Stimulated activated CD4-positive, alpha-beta T cell treated with anti-CD3 and anti-CD28 coated beads, Interleukin-1b, Interleukin-23, amount 100 ng/mL, for 4 hours (primary cell): ENCODE data around the gene CEP72.
"Not testable (repeated sequence)": the region's sequence is repeated elsewhere in the genome, so short reads cannot be mapped to it uniquely, and the experiment has no call there.

ENCODE experiments used
- DNase-seq, 2 donors: peaks; one replicate each; pipeline ENCODE4 v3.0.0-alpha.2; 2020; ENCODE audit warnings: low read depth in 2 of 2

CEP72 gene

DNA sequence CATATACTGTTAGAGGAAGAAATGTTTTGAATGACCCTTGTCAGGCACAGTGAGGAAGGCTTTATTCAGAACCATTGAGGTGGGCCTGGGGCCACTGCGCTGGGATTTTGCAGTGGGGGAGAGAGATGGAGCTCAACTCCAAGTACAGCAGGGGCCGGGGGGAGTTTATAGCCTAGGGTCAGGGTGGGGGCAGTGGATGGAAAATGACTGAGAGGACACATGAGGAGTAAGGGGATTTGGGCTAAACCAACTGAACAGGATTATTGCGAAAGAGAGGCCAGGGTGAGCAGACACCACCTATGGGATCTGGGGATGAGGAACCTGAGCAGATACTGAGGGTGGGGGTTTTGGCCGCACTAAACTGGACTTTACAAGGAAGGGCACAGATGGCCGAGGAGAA lies 6.3 kb downstream of the CEP72 start:
- DNase-seq: no peak

DNA sequence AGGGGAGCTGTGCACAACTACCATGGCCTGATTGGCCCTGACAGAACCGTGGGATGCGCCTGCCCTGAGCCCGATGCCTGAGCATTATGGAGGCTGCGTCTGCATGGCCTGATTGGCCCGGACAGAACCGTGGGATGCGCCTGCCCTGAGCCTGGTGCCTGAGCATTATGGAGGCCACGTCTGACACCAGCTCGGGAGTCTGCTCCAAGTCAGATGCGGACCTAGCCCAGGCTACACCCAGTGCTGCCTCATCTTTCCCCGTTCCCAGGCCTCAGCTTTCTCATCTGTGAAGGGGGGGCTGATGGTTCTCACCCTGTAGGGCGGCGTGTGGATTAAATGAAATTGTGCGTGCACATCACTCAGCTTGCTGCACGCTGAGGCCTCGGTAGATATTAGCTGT lies 7.3 kb downstream of the CEP72 start:
- DNase-seq: no peak

GRCh38 chr5:620152-620551 lies 8.0 kb downstream of the CEP72 start:
- no peak for DNase-seq

DNA sequence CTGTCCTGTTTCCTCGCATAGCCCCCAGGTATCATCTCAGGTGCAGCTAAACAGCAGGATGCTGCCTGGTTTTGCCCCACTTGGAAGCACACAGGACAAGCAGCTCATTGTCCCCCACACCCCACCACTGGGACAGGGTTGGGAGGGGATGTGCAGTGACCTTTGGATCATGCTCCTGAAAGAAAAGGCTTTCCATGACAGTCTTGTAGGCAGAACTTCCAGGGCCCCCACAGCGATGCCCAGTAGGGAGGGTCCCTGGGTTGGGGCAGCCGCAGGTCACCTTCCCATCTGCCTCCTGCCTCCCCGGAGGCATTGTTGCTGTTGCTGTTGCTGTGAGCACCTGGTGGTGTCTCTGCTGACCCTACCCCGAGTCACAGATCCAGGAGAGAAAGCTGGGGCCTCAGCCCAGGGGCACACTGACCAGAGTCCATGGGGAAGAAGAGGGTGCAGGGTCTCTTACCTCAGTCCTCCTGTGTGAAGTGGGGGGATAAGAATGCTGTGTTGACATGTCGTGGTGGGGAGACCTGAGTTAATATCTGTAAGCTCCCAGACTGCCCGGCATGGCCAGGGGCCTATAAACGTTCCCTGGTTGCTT lies 8.5 kb downstream of the CEP72 start:
- no peak for DNase-seq

DNA sequence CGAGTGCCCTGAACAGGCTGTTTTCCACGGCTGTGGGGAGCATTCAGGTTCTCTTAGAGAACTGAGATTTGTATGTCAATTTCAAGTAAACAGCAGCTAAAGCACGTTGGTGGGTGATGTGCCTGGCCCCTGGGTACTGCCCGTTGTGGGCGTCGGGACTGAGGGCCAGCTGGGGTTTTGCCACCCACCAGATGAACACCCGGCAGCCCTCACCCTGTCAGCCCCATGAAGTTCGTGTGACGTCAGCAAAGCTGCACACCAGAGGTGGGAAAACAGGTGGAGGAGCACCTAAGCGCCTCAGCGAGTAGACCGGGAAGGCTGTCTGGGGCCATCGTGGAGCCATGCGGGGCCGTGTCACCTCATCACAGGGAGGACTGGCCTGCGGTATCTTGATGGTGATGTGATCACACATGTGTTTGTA lies 9.2 kb downstream of the CEP72 start:
- no peak for DNase-seq

DNA sequence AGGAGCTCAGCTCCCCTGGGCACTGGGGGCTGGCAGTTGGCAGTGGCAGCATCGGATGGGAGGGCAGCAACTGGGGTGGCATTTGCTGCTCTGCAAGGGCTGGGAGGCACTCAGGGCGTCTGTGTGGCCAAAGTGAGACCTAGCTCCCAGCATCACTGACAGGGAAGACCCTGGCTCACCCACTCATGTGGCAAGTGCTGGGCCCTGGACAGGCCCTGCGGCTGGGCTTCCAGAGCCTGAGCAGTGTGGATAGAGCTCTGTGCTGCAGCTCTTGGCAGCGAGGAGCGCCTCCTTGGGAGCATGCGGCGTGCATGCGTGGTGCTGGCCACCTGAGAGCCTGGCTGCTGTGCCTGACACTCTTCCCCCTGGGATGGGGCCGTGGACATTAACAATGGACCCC lies 10.2 kb downstream of the CEP72 start:
- DNase-seq: no peak

DNA sequence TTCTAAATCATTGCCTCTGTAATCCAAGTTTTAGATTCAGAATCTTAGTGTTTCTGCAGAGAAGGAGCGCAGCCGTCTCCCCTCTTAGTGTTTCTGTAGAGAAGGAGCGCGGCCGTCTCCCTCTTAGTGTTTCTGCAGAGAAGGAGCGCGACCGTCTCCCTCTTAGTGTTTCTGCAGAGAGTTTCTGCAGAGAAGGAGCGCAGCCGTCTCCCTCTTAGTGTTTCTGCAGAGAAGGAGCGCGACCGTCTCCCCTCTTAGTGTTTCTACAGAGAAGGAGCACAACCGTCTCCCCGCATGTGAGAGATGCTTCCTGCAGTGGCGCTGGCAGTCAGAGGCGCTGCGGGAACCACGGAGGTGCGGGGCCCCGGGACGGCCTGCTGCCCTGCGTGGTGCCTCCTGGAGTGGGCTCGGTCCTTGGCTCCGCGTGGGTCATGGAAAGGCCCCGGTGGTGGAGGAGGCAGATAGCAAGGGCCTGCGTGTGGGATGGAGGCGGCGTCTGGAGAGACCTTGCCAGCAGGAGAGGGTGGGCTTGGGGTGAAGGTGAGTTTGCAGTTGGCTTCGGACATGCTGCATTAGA lies 10.9 kb downstream of the CEP72 start:
- DNase-seq: no peak

DNA sequence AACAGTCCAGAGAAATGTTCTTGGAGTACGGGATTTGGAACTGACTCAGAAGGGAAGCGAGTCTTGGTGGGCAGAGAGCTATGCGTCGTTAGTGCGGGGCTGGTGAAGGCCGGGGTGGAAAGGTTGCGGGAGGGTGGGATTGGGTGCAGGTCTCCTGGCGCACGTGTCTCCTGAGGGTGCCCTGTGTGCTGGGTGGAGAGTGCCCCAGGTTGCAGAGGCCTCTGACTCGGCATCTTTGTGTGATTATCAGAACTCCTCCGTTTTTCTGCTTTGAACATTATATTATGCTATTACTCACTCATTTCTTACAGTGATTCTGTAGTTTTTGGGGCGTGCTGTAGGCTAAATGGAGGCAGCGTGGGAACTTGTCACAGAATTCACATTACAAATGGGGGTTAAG lies 11.4 kb downstream of the CEP72 start:
- DNase-seq: no peak

DNA sequence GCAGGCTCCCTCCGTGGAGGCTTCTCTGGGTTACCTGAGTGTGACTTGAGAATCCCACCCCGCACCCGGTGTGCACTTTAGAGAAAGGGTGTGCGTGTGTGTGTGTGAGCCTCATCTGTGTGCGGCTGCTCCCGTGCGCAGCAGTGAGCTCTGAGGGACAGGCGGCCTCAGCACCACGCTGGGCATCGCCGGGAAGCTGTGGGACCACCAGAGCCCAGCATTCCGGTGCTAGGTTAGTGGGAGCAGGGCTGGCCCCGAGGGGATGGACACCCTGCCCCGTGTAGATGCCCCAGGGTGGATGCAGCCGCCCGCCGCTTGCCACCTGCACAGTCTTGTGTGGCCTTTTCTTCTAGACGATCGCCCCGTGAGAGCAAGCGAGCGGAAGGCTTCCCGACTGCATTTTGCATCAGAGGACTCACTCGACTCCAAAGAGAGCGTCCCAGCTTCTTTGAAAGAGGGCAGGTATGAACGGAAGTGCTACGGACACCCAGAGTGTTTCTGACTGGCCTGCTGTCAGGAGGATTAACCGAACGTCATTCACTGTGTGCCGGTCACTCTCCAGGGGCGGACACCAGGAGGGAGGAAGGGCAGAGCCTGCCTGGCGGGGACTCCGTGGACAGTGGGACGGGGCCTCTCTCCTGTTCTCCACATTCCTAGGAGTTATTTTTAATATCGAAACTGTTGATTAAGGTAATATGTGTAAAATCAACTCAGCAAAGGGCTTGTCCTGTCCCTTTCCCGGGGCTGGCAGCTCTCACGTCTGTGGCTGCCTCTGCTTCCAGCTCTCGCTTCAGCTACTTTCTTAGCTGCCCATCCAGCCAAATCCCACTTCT lies 12.2 kb downstream of the CEP72 start:
- DNase-seq: no peak

- no peak for DNase-seq
Measured at GRCh38 chr5:624951-625230, 12.8 kb downstream of the CEP72 start.

DNA sequence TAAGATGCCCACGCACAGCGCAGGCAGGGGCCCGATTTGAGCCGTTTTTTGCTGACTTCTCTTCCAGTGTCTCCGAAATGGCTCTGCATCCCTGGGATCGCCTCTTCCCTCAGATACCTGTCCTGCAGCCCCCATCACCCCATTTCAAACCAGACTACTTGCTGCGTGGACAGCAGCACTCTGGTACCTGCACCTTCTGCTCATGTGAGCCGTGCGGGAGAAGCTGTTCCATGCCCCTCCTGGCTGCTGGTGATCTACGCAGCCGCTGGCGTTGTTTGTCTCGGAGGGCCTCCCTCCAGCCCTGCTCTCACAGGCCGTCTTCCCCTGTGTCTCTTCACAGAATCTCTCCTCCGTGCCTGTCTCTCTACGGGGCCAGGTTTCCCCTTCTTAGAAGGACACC lies 13.4 kb downstream of the CEP72 start:
- DNase-seq: no peak

- DNase-seq: no peak
Measured at GRCh38 chr5:626850-627249, 14.7 kb downstream of the CEP72 start.

- DNase-seq: no peak
Measured at GRCh38 chr5:627840-628239, 15.7 kb downstream of the CEP72 start.

DNA sequence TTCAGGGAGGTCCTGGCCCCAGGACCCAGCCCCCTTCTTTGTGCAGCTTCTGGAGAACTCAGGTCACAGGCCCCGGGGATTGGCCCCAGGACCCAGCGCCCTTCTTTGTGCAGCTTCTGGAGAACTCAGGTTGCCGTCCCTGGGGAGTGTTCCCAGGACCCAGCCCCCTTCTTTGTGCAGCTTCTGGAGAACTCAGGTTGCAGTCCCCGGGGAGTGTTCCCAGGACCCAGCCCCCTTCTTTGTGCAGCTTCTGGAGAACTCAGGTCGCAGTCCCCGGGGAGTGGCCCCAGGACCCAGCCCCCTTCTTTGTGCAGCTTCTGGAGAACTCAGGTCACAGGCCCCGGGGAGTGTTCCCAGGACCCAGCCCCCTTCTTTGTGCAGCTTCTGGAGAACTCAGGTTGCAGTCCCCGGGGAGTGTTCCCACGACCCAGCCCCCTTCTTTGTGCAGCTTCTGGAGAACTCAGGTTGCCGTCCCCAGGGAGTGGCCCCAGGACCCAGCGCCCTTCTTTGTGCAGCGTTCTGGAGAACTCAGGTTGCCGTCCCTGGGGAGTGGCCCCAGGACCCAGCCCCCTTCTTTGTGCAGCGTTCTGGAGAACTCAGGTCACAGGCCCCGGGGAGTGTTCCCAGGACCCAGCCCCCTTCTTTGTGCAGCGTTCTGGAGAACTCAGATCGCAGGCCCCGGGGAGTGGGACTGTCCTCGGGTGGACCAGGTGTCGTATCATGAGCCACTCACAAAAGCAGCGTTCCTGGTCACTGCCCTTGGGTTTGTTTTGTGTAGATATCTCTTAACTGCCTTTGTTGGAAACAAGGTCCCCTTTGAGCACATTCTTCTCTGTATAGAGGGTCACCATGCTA lies 16.4 kb downstream of the CEP72 start:
- not testable (repeated sequence) for DNase-seq

DNA sequence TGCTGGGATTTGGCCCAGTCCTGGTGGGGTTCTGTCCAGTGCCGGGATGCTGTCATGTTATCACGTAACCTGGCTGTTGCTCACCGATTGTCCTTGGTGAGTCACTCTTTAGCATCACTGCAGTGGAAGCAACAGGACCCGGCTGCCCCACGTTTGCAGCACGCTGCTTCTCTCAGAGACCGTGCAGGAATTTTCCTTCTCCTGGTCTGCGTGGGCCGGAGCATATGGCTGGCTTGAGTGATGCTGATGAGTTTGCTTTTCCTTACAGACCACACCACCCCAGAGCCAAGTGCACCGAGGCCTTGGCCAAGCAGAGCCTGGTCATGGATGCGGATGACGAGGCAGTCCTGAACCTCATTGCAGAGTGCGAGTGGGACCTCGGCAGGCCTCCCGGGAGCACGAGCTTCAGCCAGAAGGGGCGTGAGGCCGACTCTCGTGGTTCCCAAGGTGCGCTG lies 21.4 kb downstream of the CEP72 start:
- DNase-seq: no peak

DNA sequence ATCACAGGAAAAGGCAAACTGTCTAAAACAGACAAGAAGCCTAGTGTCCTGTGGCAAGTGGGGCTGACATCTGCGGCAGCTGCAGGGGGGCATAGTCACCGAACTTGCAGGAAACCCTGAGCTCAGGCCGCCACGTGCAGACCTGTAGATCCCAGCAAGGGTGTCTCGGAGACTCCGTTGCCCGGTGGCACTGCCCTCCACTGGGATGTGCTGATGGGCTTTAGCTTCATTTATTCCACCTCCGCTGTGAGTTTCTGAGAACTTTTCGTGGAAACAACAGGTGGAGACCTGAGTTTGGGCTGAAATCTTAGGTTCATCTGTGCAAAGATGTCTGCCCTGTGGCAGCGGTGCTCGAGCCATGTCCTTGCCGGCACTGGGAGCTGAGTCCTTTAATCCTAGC lies 22.1 kb downstream of the CEP72 start:
- DNase-seq: no peak

- DNase-seq: no peak
Measured at GRCh38 chr5:635306-636055, 23.3 kb downstream of the CEP72 start.

- DNase-seq: no peak
Measured at GRCh38 chr5:636951-637350, 24.8 kb downstream of the CEP72 start.

GRCh38 chr5:637581-638450 lies 25.7 kb downstream of the CEP72 start:
- no peak for DNase-seq

DNA sequence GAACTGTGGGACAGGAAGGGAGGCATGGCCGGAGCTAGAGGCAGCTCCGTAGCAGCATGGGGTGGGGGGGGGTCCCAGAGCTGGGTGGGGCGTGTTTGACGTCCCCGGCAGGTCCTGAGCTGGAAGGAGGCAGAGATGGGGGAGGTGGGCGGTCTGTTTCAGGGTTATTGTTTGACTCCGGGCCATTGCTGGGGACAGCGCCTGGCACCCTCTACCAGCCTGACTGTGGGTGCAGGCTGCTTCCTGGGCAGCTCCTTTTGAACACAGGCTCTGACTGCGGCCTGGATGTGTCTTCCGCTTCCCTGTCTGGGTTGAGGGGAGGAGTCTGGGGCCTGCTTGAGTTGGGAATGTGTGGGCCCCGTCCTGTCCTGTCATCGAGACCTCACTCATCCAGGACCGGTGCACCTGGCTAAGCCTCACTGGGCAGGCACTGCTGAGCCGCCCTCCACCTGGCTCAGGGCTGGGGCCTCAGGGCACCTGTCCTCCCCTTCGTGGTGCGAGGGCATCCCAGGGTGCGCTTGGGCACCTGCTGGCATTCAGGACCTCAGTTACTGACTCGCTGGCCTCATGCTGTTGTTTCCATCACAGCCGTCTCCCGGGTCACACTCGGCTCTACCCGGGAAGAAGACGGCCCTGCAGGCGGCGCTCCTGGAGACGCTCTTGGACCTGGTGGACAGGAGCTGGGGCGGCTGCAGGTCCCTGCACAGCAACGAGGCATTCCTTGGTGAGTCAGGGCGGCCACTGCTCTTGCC lies 26.5 kb downstream of the CEP72 start:
- no peak for DNase-seq
